Small intestine (tissue), 7 donors: ENCODE results near the gene C9orf85. TPM values are rescaled to one million over a fixed set of nuclear protein-coding genes. Genes with fewer than 3 reads are reported as not detected.
"Not testable (repeated sequence)": the region's sequence is repeated elsewhere in the genome, so short reads cannot be mapped to it uniquely, and the experiment has no call there.

Experiments used
- DNase-seq, 2 donors: peaks; one replicate each; pipeline versions ENCODE4 v3.0.0 to v3.0.0-alpha.2; 2013
- FAIRE-seq: peaks from 2 replicates; lab custom pipeline; 2012; peaks lifted over from hg19 to GRCh38; lab: Jason Lieb, UNC
- H3K27ac ChIP-seq, 3 donors: one replicate each; pipeline ENCODE4 v1.5.1; 2013; ENCODE audit warnings: low read length in 2 of 3, mild to moderate bottlenecking in 2 of 3, control low read depth in 1 of 3, inconsistent platforms in 1 of 3, low read depth in 1 of 3, moderate library complexity in 1 of 3
- H3K27me3 ChIP-seq, 3 donors: one replicate each; pipeline ENCODE4 v1.6.1; 2013; ENCODE audit warnings: low read length in 3 of 3, inconsistent platforms in 1 of 3; ENCODE audit not compliant: control insufficient read depth in 3 of 3, insufficient read depth in 3 of 3
- H3K36me3 ChIP-seq, 3 donors: one replicate each; pipeline ENCODE4 v1.6.1; 2013; ENCODE audit warnings: low read length in 3 of 3, inconsistent platforms in 1 of 3, low read depth in 1 of 3, mild to moderate bottlenecking in 1 of 3, moderate library complexity in 1 of 3; ENCODE audit not compliant: control insufficient read depth in 3 of 3, insufficient read depth in 2 of 3
- H3K4me1 ChIP-seq, 3 donors: one replicate each; pipeline ENCODE4 v1.6.1; 2013; ENCODE audit warnings: low read length in 2 of 3, inconsistent platforms in 1 of 3, low read depth in 1 of 3, mild to moderate bottlenecking in 1 of 3, moderate library complexity in 1 of 3; ENCODE audit not compliant: control insufficient read depth in 3 of 3, insufficient read depth in 2 of 3
- H3K4me3 ChIP-seq, 3 donors: one replicate each; pipeline ENCODE4 v1.5.1; 2013; ENCODE audit warnings: low read length in 3 of 3, control low read depth in 1 of 3, inconsistent platforms in 1 of 3, low read depth in 1 of 3, mild to moderate bottlenecking in 1 of 3, moderate library complexity in 1 of 3
- H3K9me3 ChIP-seq, 2 donors: one replicate each; pipeline ENCODE4 v1.6.1; 2013; ENCODE audit warnings: low read depth in 1 of 2, low read length in 1 of 2; ENCODE audit not compliant: control insufficient read depth in 2 of 2, insufficient read depth in 1 of 2
- WGBS, 3 donors: extraction: QIAGEN DNeasy Blood & Tissue Kit; methylation state at CpG; one replicate each; pipeline ENCODE4 v1.1.7; 2013; 5-methylcytosine and 5-hydroxymethylcytosine counted together
- polyA plus RNA-seq, 4 donors: library from polyadenylated mRNA; stranded (reverse) in 3 of 4; unstranded in 1 of 4; fragments of 200-250 nt in 3 of 4; fragments of 120-200 nt in 1 of 4; gene quantifications; one replicate each; pipeline versions ENCODE4 v1.2.1 to v1.2.3, GENCODE V29; 2013
- donor health status: healthy with polysubstance abuse.
- donor health status: control.
- donor health status: control.
- donor health status: Bipolar disorder and iron deficiency.
- donor health status: healthy.

C9orf85 gene
- polyA plus RNA-seq, 4 donors, result 14.1 to 35.7 (median 19.4) TPM

GRCh38 chr9:71941060-71941568 lies 29.7 kb downstream of the C9orf85 start:
- WGBS, 3 donors, result 92 to 94% (median 92%) methylated on average over 2 of the region's 2 CpGs
- peaks cover 0 to 6% (median 0%) of the 10 kb centered on the region in 3 donors for H3K4me1 ChIP-seq
- H3K4me3 ChIP-seq, result no peak overlapping the region
- DNase-seq (no peak), FAIRE-seq (no peak)
- H3K27me3 ChIP-seq, result no peaks in the 10 kb centered on the region
- no peaks in the 10 kb centered on the region for H3K9me3 ChIP-seq
- no peak overlapping the region for H3K27ac ChIP-seq
- peaks cover 0 to 3% (median 0%) of the 10 kb centered on the region in 3 donors for H3K36me3 ChIP-seq

GRCh38 chr9:71941998-71942567 lies 30.6 kb downstream of the C9orf85 start:
- H3K36me3 ChIP-seq, result peaks cover 0 to 3% (median 0%) of the 10 kb centered on the region in 3 donors
- no peak overlapping the region for H3K27ac ChIP-seq
- H3K9me3 ChIP-seq, result no peaks in the 10 kb centered on the region
- FAIRE-seq (no peak), DNase-seq (no peak)
- H3K4me3 ChIP-seq, result no peak overlapping the region
- H3K4me1 ChIP-seq, result peaks cover 0 to 6% (median 0%) of the 10 kb centered on the region in 3 donors
- WGBS, 3 donors, result 80 to 96% (median 96%) methylated on average over 2 of the region's 2 CpGs
- H3K27me3 ChIP-seq, result no peaks in the 10 kb centered on the region

DNA sequence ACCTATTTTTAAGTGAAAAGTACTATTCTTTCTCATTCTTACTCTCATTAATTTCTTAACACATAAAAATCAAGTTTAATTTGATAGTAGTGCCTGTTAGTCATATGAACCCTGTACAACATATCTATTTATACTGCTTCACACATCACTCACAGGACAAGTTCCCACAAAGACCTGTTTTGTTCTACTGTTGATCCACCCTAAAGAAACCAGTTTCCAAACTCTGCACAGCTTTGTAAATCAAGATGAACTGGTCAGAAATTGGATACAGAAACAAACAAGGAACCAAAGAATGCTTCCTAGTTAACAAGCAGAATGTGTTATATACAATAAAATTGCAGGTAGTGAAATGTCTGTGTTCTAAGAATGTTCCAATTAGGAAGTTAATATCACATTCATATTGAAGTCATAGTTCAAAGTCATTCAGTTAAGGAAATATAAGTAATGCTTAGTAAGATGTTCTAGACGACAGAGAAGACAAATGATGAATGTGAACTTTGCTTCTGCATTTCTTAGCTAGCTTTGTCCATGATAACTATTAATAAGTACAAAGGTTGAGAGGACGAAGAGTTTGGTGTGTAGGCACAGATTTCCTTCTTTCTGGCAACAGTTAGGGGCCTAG lies 33.4 kb downstream of the C9orf85 start:
- Histone ChIP-seq H3K27ac (peak overlapping the region in 2 of 3 donors; percentile 67 to 71), H3K36me3 (peaks cover 0 to 5% (median 4%) of the 10 kb centered on the region in 3 donors), H3K4me1 (peaks cover 0 to 6% (median 1%) of the 10 kb centered on the region in 3 donors), H3K4me3 (no peak overlapping the region), H3K9me3 (no peaks in the 10 kb centered on the region), H3K27me3 (no peaks in the 10 kb centered on the region)
- peak; percentile 68 to 88 for DNase-seq
- FAIRE-seq, result peak; percentile 76
- WGBS, 3 donors, result 12 to 46% (median 26%) methylated on average over 2 of the region's 2 CpGs

- not testable (repeated sequence) for H3K27ac ChIP-seq, H3K36me3 ChIP-seq, DNase-seq, H3K27me3 ChIP-seq, FAIRE-seq, H3K4me3 ChIP-seq, H3K4me1 ChIP-seq, H3K9me3 ChIP-seq
- WGBS, 3 donors, result 86 to 92% (median 86%) methylated on average over 2 of the region's 2 CpGs
These were observed 43.2 kb downstream of the C9orf85 start for GRCh38 chr9:71954652-71955051.

GRCh38 chr9:71955300-71955915 lies 44.0 kb downstream of the C9orf85 start:
- WGBS, 3 donors, result 51 to 77% (median 63%) methylated on average over 1 of the region's 1 CpG
- Histone ChIP-seq H3K4me1 (no peaks in the 10 kb centered on the region), H3K9me3 (no peaks in the 10 kb centered on the region), H3K4me3 (no peak overlapping the region), H3K27ac (no peak overlapping the region), H3K27me3 (no peaks in the 10 kb centered on the region), H3K36me3 (peaks cover 0 to 7% (median 1%) of the 10 kb centered on the region in 3 donors)
- FAIRE-seq (no peak), DNase-seq (no peak)

DNA sequence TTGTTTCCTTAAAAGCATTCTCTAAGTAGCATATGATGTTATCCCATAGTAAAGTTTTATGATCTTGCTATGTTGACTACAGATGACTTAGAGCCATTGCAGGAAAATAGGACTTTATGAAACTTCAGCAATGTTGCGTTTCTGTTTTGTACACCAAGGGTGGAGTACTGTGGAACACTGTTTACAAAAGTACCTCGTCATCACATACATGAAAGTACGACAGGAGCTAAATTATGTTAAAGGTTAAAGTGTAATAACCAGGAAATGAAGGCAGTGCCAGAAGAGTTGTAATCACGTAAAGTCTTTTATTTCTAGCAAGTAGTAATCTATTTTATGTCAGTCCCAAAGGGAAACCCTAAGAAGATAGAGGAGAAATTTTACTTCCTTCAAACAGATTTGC lies 50.9 kb downstream of the C9orf85 start:
- Histone ChIP-seq H3K9me3 (no peaks in the 10 kb centered on the region), H3K27ac (peak overlapping the region; percentile 55 to 83 (median 64)), H3K27me3 (no peaks in the 10 kb centered on the region), H3K4me3 (no peak overlapping the region), H3K36me3 (peaks cover 0 to 14% (median 3%) of the 10 kb centered on the region in 3 donors), H3K4me1 (no peaks in the 10 kb centered on the region)
- WGBS, 3 donors, result 10 to 61% (median 34%) methylated on average over 4 of the region's 4 CpGs
- DNase-seq, result peak; percentile 81 to 94
- peak; percentile 88 for FAIRE-seq

DNA sequence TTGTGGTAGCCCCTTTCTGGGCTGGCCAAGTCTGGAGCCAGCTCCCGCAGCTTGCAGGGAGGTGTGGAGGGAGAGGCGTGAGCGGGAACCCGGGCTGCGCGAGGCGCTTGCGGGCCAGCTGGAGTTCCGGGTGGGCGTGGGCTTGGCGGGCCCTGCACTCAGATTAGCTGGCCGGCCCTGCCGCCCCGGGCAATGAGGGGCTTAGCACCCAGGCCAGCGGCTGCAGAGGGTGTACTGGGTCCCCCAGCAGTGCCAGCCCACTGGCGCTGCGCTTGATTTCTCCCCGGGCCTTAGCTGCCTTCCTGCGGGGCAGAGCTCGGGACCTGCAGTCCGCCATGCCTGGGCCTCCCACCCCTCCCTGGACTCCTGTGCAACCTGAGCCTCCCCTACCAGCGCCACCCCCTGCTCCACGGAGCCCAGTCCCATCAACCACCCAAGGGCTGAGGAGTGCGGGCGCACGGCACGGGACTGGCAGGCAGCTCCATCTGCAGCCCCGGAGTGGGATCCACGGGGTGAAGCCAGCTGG lies 52.1 kb downstream of the C9orf85 start:
- 91 to 94% (median 92%) methylated on average over 14 to 29 of the region's 29 CpGs for WGBS, 3 donors
- H3K27ac ChIP-seq, FAIRE-seq, H3K9me3 ChIP-seq, DNase-seq, H3K4me3 ChIP-seq, H3K27me3 ChIP-seq, H3K4me1 ChIP-seq: not testable (repeated sequence)
- H3K36me3 ChIP-seq, result peaks cover 0 to 14% (median 3%) of the 10 kb centered on the region in 3 donors

DNA sequence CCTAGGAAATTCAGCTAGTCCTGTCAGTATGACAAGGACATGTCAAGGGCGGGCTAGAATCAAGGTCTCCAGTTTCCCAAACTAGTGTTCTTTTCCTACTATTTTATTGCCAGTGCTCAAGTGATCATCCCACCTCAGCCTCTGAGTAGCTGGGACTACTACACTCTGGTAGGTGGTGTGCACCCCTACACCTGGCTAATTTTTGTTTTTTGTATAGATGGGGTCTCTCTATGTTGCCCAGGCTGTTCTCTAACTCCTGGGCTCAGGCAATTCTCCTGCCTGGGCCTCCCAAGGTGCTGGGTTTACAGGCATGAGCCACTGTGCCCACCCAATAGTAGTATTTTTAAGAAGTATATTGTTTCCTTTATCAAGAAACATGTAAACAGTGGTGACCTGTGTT lies 54.0 kb downstream of the C9orf85 start:
- Histone ChIP-seq H3K4me3 (no peak overlapping the region), H3K4me1 (no peaks in the 10 kb centered on the region), H3K36me3 (peaks cover 0 to 19% (median 3%) of the 10 kb centered on the region in 3 donors), H3K9me3 (peaks cover 1 to 9% of the 10 kb centered on the region in 2 donors), H3K27me3 (no peaks in the 10 kb centered on the region), H3K27ac (no peak overlapping the region)
- DNase-seq, result no peak
- 98 to 100% (median 100%) methylated on average over 1 of the region's 1 CpG for WGBS, 3 donors
- FAIRE-seq, result no peak
